Neural cell (in vitro differentiated cells): Measurements from ENCODE around the gene CLASP2.

Source experiments
- EP300 ChIP-seq: fragments of 450-650 bp; conservative IDR thresholded peaks from 2 replicates; pipeline ENCODE4 v1.6.1; 2014; ENCODE audit warnings: antibody characterized with exemption, mild to moderate bottlenecking, moderate library complexity; ENCODE audit not compliant: poor library complexity, severe bottlenecking
- REST ChIP-seq: IDR thresholded peaks from 2 replicates; pipeline ENCODE4 v1.6.1; 2012; ENCODE audit warnings: borderline replicate concordance

DNA sequence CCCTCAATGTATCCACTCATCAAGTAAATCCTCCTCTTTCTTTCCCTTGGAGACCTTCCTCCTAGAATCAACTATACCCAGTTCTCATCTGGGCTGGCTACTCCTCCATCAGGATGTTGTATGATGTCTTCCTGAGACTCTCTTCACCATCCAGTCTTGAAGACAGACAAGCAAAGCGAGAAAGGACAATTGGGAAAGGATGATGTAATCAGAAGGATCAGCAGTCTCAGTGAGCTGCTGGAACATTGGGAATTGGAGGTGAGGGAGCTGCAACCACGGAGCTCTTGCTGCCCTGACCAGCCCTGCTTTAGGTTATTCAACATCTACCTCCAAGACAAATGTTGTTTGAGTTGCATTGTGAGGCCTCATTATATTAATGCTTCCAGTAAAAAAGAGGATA lies 229.8 kb downstream of the CLASP2 start:
- TF ChIP-seq REST (no peak), EP300 (no peak)
